Prostate gland (tissue), 2 donors: ENCODE results near the gene MECP2. TPM values are rescaled to one million over a fixed set of nuclear protein-coding genes. Genes with fewer than 3 reads are reported as not detected.

Experiments
- DNase-seq: peaks from one replicate; pipeline ENCODE4 v3.0.0-alpha.2; 2019; ENCODE audit warnings: low spot score
- H3K27ac ChIP-seq, 2 donors: fragments of 200-600 bp; sonication (generic); 2 replicates each; pipeline ENCODE4 v1.5.1; 2017 to 2019
- H3K27me3 ChIP-seq: fragments of 200-600 bp; sonication (generic); replicated peaks from 2 replicates; pipeline ENCODE4 v1.5.1; 2019; ENCODE audit not compliant: insufficient read depth
- H3K36me3 ChIP-seq, 2 donors: fragments of 200-600 bp; sonication (generic); 1 replicate in 1 of 2; 2 replicates in 1 of 2; pipeline versions ENCODE4 v1.5.1 to v1.8.1; 2017 to 2019
- H3K4me1 ChIP-seq: fragments of 200-600 bp; sonication (generic); replicated peaks from 2 replicates; pipeline ENCODE4 v1.5.1; 2019
- H3K4me3 ChIP-seq, 2 donors: fragments of 200-600 bp; sonication (generic); 2 replicates each; pipeline ENCODE4 v1.5.1; 2017 to 2019
- H3K9me3 ChIP-seq: fragments of 200-600 bp; sonication (generic); 2 replicates; pipeline ENCODE4 v1.5.1; 2017
- POLR2A ChIP-seq: fragments of 450-650 bp; IDR thresholded peaks from one replicate; pipeline ENCODE4 v1.6.1; 2016; ENCODE audit warnings: antibody characterized with exemption, mild to moderate bottlenecking
- POLR2AphosphoS5 ChIP-seq: sonication (generic); formaldehyde crosslinking; IDR thresholded peaks from one replicate; pipeline ENCODE4 v1.6.1; 2017; ENCODE audit warnings: antibody characterized with exemption
- WGBS: methylation state at CpG from one replicate; pipeline ENCODE4 v1.1.5; 2018; 5-methylcytosine and 5-hydroxymethylcytosine counted together
- intact Hi-C: fragments of 100-400 bp; cut with DNase I; formaldehyde crosslinking; loops from one replicate; pipeline ENCODE4 v1.14.2; 2022
- total RNA-seq, 2 donors: library from RNA; depleted of rRNA; stranded (reverse); fragments of >200 nt; gene quantifications; one replicate each; pipeline ENCODE4 v1.1.0, GENCODE V29; 2016
- TF ChIP-seq, protein P1 (sequence below), 4 experiments: fragments of 200-600 bp in 2 of 4; fragments of 450-650 bp in 2 of 4; sonication (generic) in 2 of 4; IDR thresholded peaks; 1 replicate in 3 of 4; 2 replicates in 1 of 4; pipeline ENCODE4 v1.5.1; 2016 to 2019; ENCODE audit warnings: antibody characterized with exemption in 4 of 4, mild to moderate bottlenecking in 2 of 4, moderate library complexity in 2 of 4

Gene MECP2
- total RNA-seq, 2 donors from 2014 or later: 54.4 to 85.2 TPM

DNA sequence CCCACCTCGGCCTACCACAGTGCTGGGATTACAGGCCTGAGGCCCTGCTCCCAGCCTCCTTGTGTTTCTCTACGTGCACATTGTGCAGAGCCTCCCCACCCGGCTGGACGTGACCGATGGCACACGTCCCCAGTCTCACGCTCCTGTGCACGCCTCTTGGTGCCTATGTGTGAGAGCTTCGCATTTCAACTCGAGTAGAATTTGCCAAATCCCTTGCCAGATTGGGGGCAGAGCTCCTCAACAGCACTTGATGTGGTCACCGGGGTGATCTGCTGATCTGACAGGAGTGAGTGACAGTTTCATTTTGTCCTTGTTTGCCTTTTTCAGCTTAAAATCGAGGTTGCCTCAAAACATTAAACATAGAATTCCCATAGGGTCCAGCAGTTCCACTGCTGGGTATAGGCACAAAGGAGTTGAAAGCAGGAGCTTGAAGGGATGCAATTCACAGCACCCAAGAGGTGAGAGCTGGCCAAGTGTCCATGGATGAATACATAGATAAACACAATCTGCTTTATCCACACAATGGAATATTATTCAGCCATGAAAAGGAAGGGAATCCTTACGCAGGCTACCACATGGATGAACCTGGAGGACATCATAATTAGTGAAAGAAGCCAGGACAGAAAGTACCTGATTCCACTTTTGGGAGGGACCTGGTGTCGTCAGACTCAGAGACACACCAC, 107.4 kb downstream of the MECP2 start:
- no peak for TF ChIP-seq POLR2AphosphoS5
- no peak for TF ChIP-seq POLR2A
- TF ChIP-seq, protein P1, sequence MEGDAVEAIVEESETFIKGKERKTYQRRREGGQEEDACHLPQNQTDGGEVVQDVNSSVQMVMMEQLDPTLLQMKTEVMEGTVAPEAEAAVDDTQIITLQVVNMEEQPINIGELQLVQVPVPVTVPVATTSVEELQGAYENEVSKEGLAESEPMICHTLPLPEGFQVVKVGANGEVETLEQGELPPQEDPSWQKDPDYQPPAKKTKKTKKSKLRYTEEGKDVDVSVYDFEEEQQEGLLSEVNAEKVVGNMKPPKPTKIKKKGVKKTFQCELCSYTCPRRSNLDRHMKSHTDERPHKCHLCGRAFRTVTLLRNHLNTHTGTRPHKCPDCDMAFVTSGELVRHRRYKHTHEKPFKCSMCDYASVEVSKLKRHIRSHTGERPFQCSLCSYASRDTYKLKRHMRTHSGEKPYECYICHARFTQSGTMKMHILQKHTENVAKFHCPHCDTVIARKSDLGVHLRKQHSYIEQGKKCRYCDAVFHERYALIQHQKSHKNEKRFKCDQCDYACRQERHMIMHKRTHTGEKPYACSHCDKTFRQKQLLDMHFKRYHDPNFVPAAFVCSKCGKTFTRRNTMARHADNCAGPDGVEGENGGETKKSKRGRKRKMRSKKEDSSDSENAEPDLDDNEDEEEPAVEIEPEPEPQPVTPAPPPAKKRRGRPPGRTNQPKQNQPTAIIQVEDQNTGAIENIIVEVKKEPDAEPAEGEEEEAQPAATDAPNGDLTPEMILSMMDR (IDR thresholded peaks at IDR 0.05): no peak
- Histone ChIP-seq H3K4me3 (no peak overlapping the region), H3K4me1 (no peaks in the 10 kb centered on the region), H3K36me3 (no peaks in the 10 kb centered on the region), H3K27me3 (no peaks in the 10 kb centered on the region), H3K9me3 (no peaks in the 10 kb centered on the region), H3K27ac (no peak overlapping the region)
- WGBS: 89% methylated on average over 14 of the region's 14 CpGs
- intact Hi-C loops: no loop called here
- no peak for DNase-seq

DNA sequence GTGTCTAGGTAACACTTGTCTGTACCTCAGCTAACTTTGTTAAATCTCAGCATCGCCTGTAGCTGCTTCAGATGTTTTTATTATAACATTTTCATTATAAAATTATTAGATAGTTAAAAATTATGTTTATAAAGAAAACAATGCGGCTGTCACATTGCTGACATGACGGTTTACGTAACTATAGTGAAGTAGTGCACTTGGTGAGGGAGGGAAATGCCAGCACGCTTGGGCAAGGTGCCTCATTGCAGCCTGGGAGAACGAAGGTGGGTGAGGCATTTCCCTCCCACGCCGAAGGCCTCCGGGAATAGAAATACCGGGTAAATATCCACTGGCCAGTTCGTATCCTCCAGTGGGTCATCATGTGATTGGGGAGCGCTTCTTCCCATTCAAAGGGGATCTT, 109.0 kb downstream of the MECP2 start:
- no peaks in the 10 kb centered on the region for H3K4me1 ChIP-seq
- H3K27ac ChIP-seq: no peak overlapping the region
- no peaks in the 10 kb centered on the region for H3K36me3 ChIP-seq
- H3K27me3 ChIP-seq: no peaks in the 10 kb centered on the region
- WGBS: 51% methylated on average over 12 of the region's 12 CpGs
- intact Hi-C loops: no loop called here
- H3K9me3 ChIP-seq: no peaks in the 10 kb centered on the region
- no peak overlapping the region for H3K4me3 ChIP-seq
- TF ChIP-seq POLR2A (no peak), POLR2AphosphoS5 (no peak)
- TF ChIP-seq, protein P1 (IDR thresholded peaks at IDR 0.05): no peak
- no peak for DNase-seq

DNA sequence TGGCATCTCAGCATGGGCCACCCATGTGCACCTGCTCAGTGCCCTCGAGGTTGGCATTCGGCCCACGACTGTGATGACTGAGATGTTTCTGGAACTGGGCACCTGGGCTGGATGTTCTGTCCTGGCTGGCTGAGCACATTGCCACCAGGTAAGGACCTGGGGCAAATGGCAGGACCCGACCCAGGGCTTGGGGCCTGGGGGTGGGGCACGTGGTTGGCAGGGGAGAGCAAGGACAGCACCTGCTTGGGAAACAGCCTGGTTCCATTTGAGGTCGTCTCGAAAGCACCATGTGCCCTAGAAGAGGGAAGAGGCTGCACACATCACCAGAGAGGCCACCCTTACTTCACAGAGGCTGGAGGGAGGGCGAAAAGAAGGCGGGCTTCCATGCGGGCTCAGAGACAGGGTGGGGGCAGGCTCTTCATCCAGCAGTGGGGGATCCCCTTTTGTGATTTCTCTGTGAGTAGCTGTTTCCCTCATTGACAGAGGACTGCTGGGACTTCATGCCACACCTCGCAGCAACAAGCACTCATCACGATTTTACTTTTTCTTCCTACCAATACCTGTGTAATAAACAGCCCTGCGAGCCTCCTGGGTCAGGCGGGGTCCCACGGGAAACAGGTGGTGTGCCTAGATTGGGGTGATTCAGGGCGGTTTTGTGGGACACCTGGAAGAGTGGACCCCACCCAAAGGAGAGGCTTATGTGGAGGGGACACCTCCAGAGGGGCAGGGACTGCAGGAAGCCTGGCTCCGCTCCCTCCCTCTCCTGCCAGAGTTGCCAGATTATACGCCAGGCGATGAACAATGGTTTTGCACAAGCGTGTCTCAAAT, 113.0 kb downstream of the MECP2 start:
- no peaks in the 10 kb centered on the region for H3K9me3 ChIP-seq
- H3K4me1 ChIP-seq: no peaks in the 10 kb centered on the region
- H3K4me3 ChIP-seq: no peak overlapping the region
- no peak for DNase-seq
- H3K36me3 ChIP-seq: no peaks in the 10 kb centered on the region
- no peaks in the 10 kb centered on the region for H3K27me3 ChIP-seq
- intact Hi-C loops: no loop called here
- H3K27ac ChIP-seq: peak overlapping the region; percentile 84 to 89
- TF ChIP-seq, protein P1 (IDR thresholded peaks at IDR 0.05): no peak
- TF ChIP-seq POLR2AphosphoS5 (no peak), POLR2A (no peak)
- 54% methylated on average over 17 of the region's 20 CpGs for WGBS

DNA sequence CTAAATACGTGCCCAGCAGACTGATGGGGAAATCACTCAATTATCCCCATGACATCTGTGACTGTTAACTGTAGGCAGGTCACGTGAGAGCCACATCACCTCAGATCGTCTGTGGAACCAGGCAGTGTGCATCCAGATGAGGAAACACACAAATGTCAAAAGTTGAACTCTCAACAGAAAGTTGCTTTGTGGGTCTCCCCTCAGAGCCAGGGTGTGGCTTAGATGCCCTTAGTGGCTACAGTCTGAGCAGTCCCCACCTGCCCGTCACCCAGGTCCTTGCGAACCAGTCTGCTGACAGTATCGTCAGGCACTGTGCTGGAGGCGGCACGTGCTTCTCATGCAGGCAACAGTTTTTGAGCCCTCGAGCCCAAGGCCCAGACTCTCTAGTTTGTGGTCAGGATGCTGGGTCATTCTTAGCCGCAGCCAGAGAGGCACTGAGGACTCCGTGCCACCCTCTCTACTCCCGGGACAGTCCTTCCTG, 114.2 kb downstream of the MECP2 start:
- DNase-seq: no peak
- Histone ChIP-seq H3K4me3 (no peak overlapping the region), H3K9me3 (no peaks in the 10 kb centered on the region), H3K36me3 (no peaks in the 10 kb centered on the region), H3K4me1 (no peaks in the 10 kb centered on the region), H3K27me3 (no peaks in the 10 kb centered on the region), H3K27ac (no peak overlapping the region)
- intact Hi-C loops: no loop called here
- WGBS: 88% methylated on average over 6 of the region's 12 CpGs
- TF ChIP-seq POLR2A (no peak), POLR2AphosphoS5 (no peak)
- TF ChIP-seq, protein P1 (IDR thresholded peaks at IDR 0.05): no peak
